EL (cell line): Measurements from ENCODE around the gene CORO1A.
"Not testable (repeated sequence)": the region's sequence is repeated elsewhere in the genome, so short reads cannot be mapped to it uniquely, and the experiment has no call there.

Experiments
- DNase-seq: peaks from one replicate; pipeline ENCODE4 v3.0.0-alpha.2; 2016

CORO1A gene

GRCh38 chr16:30206252-30206651 lies 22.9 kb downstream of the CORO1A start:
- not testable (repeated sequence) for DNase-seq

- not testable (repeated sequence) for DNase-seq
These were observed 23.8 kb downstream of the CORO1A start for GRCh38 chr16:30207063-30207704.

GRCh38 chr16:30209032-30209431 lies 25.6 kb downstream of the CORO1A start:
- DNase-seq, result not testable (repeated sequence)

GRCh38 chr16:30211414-30211813 lies 28.0 kb downstream of the CORO1A start:
- DNase-seq, result not testable (repeated sequence)

GRCh38 chr16:30217082-30217481 lies 33.7 kb downstream of the CORO1A start:
- DNase-seq, result not testable (repeated sequence)
